Measurements from ENCODE around the gene TMEM100.

DNA sequence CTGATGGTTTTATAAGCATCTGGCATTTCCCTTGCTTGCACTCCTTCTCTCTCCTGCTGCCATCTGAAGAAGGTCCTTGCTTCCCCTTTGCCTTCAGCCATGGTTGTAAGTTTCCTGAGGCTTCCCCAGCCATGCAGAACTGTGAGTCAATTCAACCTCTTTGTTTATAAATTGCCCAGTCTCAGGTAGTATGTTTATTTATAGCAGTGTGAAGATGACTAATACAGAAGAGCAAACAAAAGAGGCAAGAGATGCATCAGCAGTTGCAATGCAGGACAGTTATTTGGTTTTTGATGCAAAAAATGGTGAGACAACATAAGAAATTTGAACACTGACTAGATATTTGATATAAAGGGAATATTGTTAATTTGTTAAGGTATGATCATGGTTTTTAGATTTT, 16.8 kb downstream of the TMEM100 start:
- TF ChIP-seq, protein P1, sequence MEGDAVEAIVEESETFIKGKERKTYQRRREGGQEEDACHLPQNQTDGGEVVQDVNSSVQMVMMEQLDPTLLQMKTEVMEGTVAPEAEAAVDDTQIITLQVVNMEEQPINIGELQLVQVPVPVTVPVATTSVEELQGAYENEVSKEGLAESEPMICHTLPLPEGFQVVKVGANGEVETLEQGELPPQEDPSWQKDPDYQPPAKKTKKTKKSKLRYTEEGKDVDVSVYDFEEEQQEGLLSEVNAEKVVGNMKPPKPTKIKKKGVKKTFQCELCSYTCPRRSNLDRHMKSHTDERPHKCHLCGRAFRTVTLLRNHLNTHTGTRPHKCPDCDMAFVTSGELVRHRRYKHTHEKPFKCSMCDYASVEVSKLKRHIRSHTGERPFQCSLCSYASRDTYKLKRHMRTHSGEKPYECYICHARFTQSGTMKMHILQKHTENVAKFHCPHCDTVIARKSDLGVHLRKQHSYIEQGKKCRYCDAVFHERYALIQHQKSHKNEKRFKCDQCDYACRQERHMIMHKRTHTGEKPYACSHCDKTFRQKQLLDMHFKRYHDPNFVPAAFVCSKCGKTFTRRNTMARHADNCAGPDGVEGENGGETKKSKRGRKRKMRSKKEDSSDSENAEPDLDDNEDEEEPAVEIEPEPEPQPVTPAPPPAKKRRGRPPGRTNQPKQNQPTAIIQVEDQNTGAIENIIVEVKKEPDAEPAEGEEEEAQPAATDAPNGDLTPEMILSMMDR (IDR thresholded peaks at IDR 0.05; ENCODE audit: low read depth, low read length, poor library complexity, severe bottlenecking), result no peak
- no peak for TF ChIP-seq EZH2phosphoT487 (IDR thresholded peaks at IDR 0.05; ENCODE audit: borderline replicate concordance, low read length)
